H9 (cell line): Measurements from ENCODE around the gene SESTD1. TPM values are rescaled to one million over a fixed set of nuclear protein-coding genes. Genes with fewer than 3 reads are reported as not detected.

Experiments used
- DNase-seq: peaks from one replicate; pipeline ENCODE4 v3.0.0-alpha.2; 2017
- H2AFZ ChIP-seq: one replicate; pipeline ENCODE4 v1.6.1; 2013; ENCODE audit warnings: mild to moderate bottlenecking, low read length, control low read depth, moderate library complexity
- H2AK5ac ChIP-seq: 2 replicates; pipeline ENCODE4 v1.6.1; 2013; ENCODE audit warnings: low read length, control low read depth, mixed read lengths; ENCODE audit not compliant: insufficient read length
- H2BK120ac ChIP-seq: one replicate; pipeline ENCODE4 v1.6.1; 2013; ENCODE audit warnings: low read depth, mild to moderate bottlenecking, low read length, control low read depth, inconsistent platforms; ENCODE audit not compliant: poor library complexity, severe bottlenecking
- H2BK12ac ChIP-seq: 2 replicates; pipeline ENCODE4 v1.6.1; 2013; ENCODE audit warnings: low read length, control low read depth, mixed read lengths, low read depth; ENCODE audit not compliant: insufficient read length
- H2BK15ac ChIP-seq: 2 replicates; pipeline ENCODE4 v1.6.1; 2013; ENCODE audit warnings: low read depth, low read length, control low read depth
- H2BK20ac ChIP-seq: one replicate; pipeline ENCODE4 v1.6.1; 2013; ENCODE audit warnings: low read depth, mild to moderate bottlenecking, low read length, control low read depth, inconsistent platforms; ENCODE audit not compliant: poor library complexity, severe bottlenecking
- H2BK5ac ChIP-seq: 2 replicates; pipeline ENCODE4 v1.6.1; 2013; ENCODE audit warnings: low read length, control low read depth, mixed read lengths; ENCODE audit not compliant: insufficient read length
- H3K14ac ChIP-seq: 2 replicates; pipeline ENCODE4 v1.6.1; 2013; ENCODE audit warnings: low read length, control low read depth; ENCODE audit not compliant: insufficient read depth
- H3K18ac ChIP-seq: 2 replicates; pipeline ENCODE4 v1.6.1; 2013; ENCODE audit warnings: low read depth, mild to moderate bottlenecking, mixed read lengths, low read length, control low read depth; ENCODE audit not compliant: insufficient read length
- H3K23ac ChIP-seq: 2 replicates; pipeline ENCODE4 v1.6.1; 2013; ENCODE audit warnings: low read length, control low read depth, mixed read lengths, low read depth; ENCODE audit not compliant: insufficient read length
- H3K23me2 ChIP-seq: 2 replicates; pipeline ENCODE4 v1.6.1; 2013; ENCODE audit warnings: low read depth, mild to moderate bottlenecking, mixed read lengths, low read length, control low read depth; ENCODE audit not compliant: insufficient read length, poor library complexity, severe bottlenecking
- H3K27ac ChIP-seq: 2 replicates; pipeline ENCODE4 v1.5.1; 2013; ENCODE audit warnings: low read length, control low read depth, mixed read lengths, low read depth; ENCODE audit not compliant: insufficient read length
- H3K27me3 ChIP-seq: 2 replicates; pipeline ENCODE4 v1.6.1; 2013; ENCODE audit warnings: low read length, control low read depth, inconsistent platforms; ENCODE audit not compliant: insufficient read depth
- H3K4ac ChIP-seq: 2 replicates; pipeline ENCODE4 v1.6.1; 2013; ENCODE audit warnings: low read depth, mild to moderate bottlenecking, control low read depth, inconsistent platforms, low read length, moderate library complexity
- H3K4me1 ChIP-seq: 2 replicates; pipeline ENCODE4 v1.6.1; 2013; ENCODE audit warnings: low read length, control low read depth, inconsistent platforms; ENCODE audit not compliant: insufficient read depth
- H3K4me2 ChIP-seq: 2 replicates; pipeline ENCODE4 v1.6.1; 2013; ENCODE audit warnings: low read length, control low read depth, mixed read lengths; ENCODE audit not compliant: insufficient read length, insufficient read depth
- H3K56ac ChIP-seq: 2 replicates; pipeline ENCODE4 v1.6.1; 2013; ENCODE audit warnings: low read depth, mild to moderate bottlenecking, mixed read lengths, low read length, control low read depth; ENCODE audit not compliant: insufficient read length
- H3K79me1 ChIP-seq: 2 replicates; pipeline ENCODE4 v1.6.1; 2013; ENCODE audit warnings: low read depth, mild to moderate bottlenecking, moderate library complexity, low read length, control low read depth, inconsistent platforms; ENCODE audit not compliant: insufficient read depth, poor library complexity, severe bottlenecking
- H3K79me2 ChIP-seq: 2 replicates; pipeline ENCODE4 v1.6.1; 2013; ENCODE audit warnings: low read length, control low read depth, inconsistent platforms; ENCODE audit not compliant: insufficient read depth
- H3K9ac ChIP-seq: 2 replicates; pipeline ENCODE4 v1.6.1; 2013; ENCODE audit warnings: low read length, control low read depth, mixed read lengths; ENCODE audit not compliant: insufficient read length; ENCODE audit errors: extremely low read depth
- H3K9me3 ChIP-seq: one replicate; pipeline ENCODE4 v1.6.1; 2013; ENCODE audit warnings: low read depth, low read length, inconsistent platforms; ENCODE audit not compliant: control insufficient read depth
- H3T11ph ChIP-seq: one replicate; pipeline ENCODE4 v1.6.1; 2013; ENCODE audit warnings: mild to moderate bottlenecking, low read length, control low read depth, inconsistent platforms
- H4K20me1 ChIP-seq: one replicate; pipeline ENCODE4 v1.6.1; 2013; ENCODE audit not compliant: control insufficient read depth, insufficient read length, insufficient read depth
- H4K5ac ChIP-seq: 2 replicates; pipeline ENCODE4 v1.6.1; 2013; ENCODE audit warnings: low read depth, mild to moderate bottlenecking, mixed read lengths, low read length, control low read depth; ENCODE audit not compliant: insufficient read length
- H4K8ac ChIP-seq: replicated peaks from 2 replicates; pipeline ENCODE4 v1.6.1; 2013; ENCODE audit warnings: low read length, control low read depth, mixed read lengths, low read depth; ENCODE audit not compliant: insufficient read length
- H4K91ac ChIP-seq: 2 replicates; pipeline ENCODE4 v1.6.1; 2013; ENCODE audit warnings: low read depth, mild to moderate bottlenecking, moderate library complexity, mixed read lengths, low read length, control low read depth; ENCODE audit not compliant: insufficient read length
- H3K27ac Mint-ChIP-seq, 3 experiments: 2 replicates in 2 of 3; 3 replicates in 1 of 3; pipeline ENCODE4 v1.8.0; 2020 to 2021; ENCODE audit warnings: mixed read lengths in 3 of 3, mild to moderate bottlenecking in 1 of 3, moderate library complexity in 1 of 3
- H3K27me3 Mint-ChIP-seq: 2 replicates; pipeline ENCODE4 v1.8.0; 2021; ENCODE audit warnings: low read depth, mild to moderate bottlenecking, moderate library complexity, mixed read lengths
- H3K36me3 Mint-ChIP-seq, 3 experiments: 2 replicates in 2 of 3; 3 replicates in 1 of 3; pipeline ENCODE4 v1.8.0; 2020 to 2021; ENCODE audit warnings: low read depth in 3 of 3, mixed read lengths in 3 of 3; ENCODE audit not compliant: insufficient read depth in 1 of 3
- H3K4me1 Mint-ChIP-seq, 2 experiments: 2 replicates each; pipeline ENCODE4 v1.8.0; 2020; ENCODE audit warnings: mixed read lengths in 2 of 2
- H3K4me3 Mint-ChIP-seq, 2 experiments: 2 replicates in 1 of 2; 3 replicates in 1 of 2; pipeline ENCODE4 v1.8.0; 2020 to 2021; ENCODE audit warnings: mild to moderate bottlenecking in 2 of 2, mixed read lengths in 2 of 2, moderate library complexity in 1 of 2
- H3K9me3 Mint-ChIP-seq, 2 experiments: 2 replicates in 1 of 2; 3 replicates in 1 of 2; pipeline ENCODE4 v1.8.0; 2020; ENCODE audit warnings: mild to moderate bottlenecking in 2 of 2, mixed read lengths in 2 of 2, moderate library complexity in 1 of 2
- CTCF ChIP-seq: fragments of 200-600 bp; sonication (generic); conservative IDR thresholded peaks from 3 replicates; pipeline ENCODE4 v1.8.0; 2021; ENCODE audit warnings: antibody characterized with exemption, mild to moderate bottlenecking
- total RNA-seq: library from RNA; stranded (reverse); gene quantifications from 2 replicates; pipeline ENCODE4 v1.2.1, GENCODE V29; 2021

Gene SESTD1
- total RNA-seq, 1 experiment from 2014 or later = 44.4 TPM

GRCh38 chr2:179130560-179130959, 134.1 kb downstream of the SESTD1 start:
- Histone ChIP-seq H3K9ac (no peak overlapping the region), H3K14ac (no peak overlapping the region), H3K27ac (no peak overlapping the region), H2BK5ac (no peak overlapping the region), H2BK15ac (no peak overlapping the region), H4K91ac (no peak overlapping the region), H3K4me2 (no peak overlapping the region), H3K27me3 (no peaks in the 10 kb centered on the region), H3K9me3 (no peaks in the 10 kb centered on the region), H3K23me2 (no peaks in the 10 kb centered on the region), H3K4ac (no peak overlapping the region), H3K79me1 (no peaks in the 10 kb centered on the region), H3K79me2 (no peaks in the 10 kb centered on the region), H3K4me1 (no peaks in the 10 kb centered on the region), H3K56ac (no peak overlapping the region), H4K5ac (no peak overlapping the region), H3T11ph (no peak overlapping the region), H4K8ac (no peak overlapping the region), H4K20me1 (no peaks in the 10 kb centered on the region), H2AK5ac (no peak overlapping the region), H2BK12ac (no peak overlapping the region), H2BK20ac (no peak overlapping the region), H2BK120ac (no peak overlapping the region), H2AFZ (no peak overlapping the region), H3K18ac (no peak overlapping the region), H3K23ac (no peak overlapping the region)
- Mint-ChIP-seq H3K9me3 (no peaks in the 10 kb centered on the region), H3K36me3 (no peaks in the 10 kb centered on the region), H3K27me3 (no peaks in the 10 kb centered on the region), H3K4me1 (no peaks in the 10 kb centered on the region), H3K27ac (no peak overlapping the region), H3K4me3 (no peak overlapping the region)
- no peak for TF ChIP-seq CTCF
- DNase-seq = no peak
